Heart left ventricle (tissue), 13 donors: Measurements from ENCODE around the gene GLYR1.

Experiments used
- CTCF ChIP-seq, 12 donors: fragments of 200-600 bp; sonication (generic) in 4 of 12; IDR thresholded peaks; one replicate each; pipeline versions ENCODE4 v1.5.0 to v1.8.0; 2018 to 2022; ENCODE audit warnings: antibody characterized with exemption in 12 of 12, mild to moderate bottlenecking in 5 of 12
- POLR2A ChIP-seq, 2 donors: fragments of 450-650 bp; IDR thresholded peaks; one replicate each; pipeline ENCODE4 v1.6.1; 2017; ENCODE audit warnings: antibody characterized with exemption in 2 of 2, mild to moderate bottlenecking in 2 of 2, moderate library complexity in 2 of 2
- donor health status: ischemic (EF 13 %, LVEDD 7.1; RV severe dilation, severe dysfunction).
- donor health status: DM: no; HTN: yes; CAD: no.
- donor health status: DM: no; HTN: no; CAD: no.
- donor health status: ischemic (EF 25% LVEDD 6.9; RV normal size, moderate dysfunction).
- donor health status: ischemic (EF 25% LVEDD 5.7; RV mildly dilated, moderate dysfunction).
- donor health status: ischemic (EF 35%, LVEDD 5.7; RV mildly dilated, moderate dysfunction).
- donor health status: nonischemic (EF 11% LVEDD 7.7; RV severe dilation, severe dysfunction).
- donor health status: DM: yes; HTN: yes; CAD: no.
- donor health status: PGD.
- donor health status: ischemic (EF 29% LVEDD 5.4; RV normal size, mild dysfunction).
- donor health status: nonischemic (EF 23%, LVEDD 6.1; RV moderate dilation, normal function).

GRCh38 chr16:4873091-4873490 is 26.0 kb upstream of the GLYR1 start:
- TF ChIP-seq CTCF (IDR thresholded peaks at IDR 0.05) (no peak), POLR2A (IDR thresholded peaks at IDR 0.05) (no peak)
